Measurements from ENCODE around the gene HNRNPK. TPM values are rescaled to one million over a fixed set of nuclear protein-coding genes. Genes with fewer than 3 reads are reported as not detected.
A peak's percentile ranks its signal among the peaks of the same experiment; 100 is the strongest.

Gene HNRNPK
- total RNA-seq = 289 TPM
- long read RNA-seq, partial matches to known transcripts = 26 of 200 reads
- long read RNA-seq, other reads (novel, unspliced or antisense) = 174 of 200 reads

- intact Hi-C loops (cut with micrococcal nuclease) = no loop called here
- peak; percentile 93 for ATAC-seq
- DNase-seq = peak; percentile 100
Measured at GRCh38 chr9:83979812-83980394, at the start of gene HNRNPK. Gene HNRNPK (minus strand): TSS chr9:83980215. CDS start chr9:83978252, 1,963 bp downstream.

- DNase-seq (no peak), ATAC-seq (no peak)
- intact Hi-C loops (cut with micrococcal nuclease) = no loop called here
Measured at GRCh38 chr9:84027201-84027600, 47.2 kb upstream of the HNRNPK start.

GRCh38 chr9:84024041-84024575 lies 44.1 kb upstream of the HNRNPK start:
- intact Hi-C loops (cut with micrococcal nuclease) = no loop called here

GRCh38 chr9:84007662-84008061 lies 27.6 kb upstream of the HNRNPK start:
- DNase-seq (no peak), ATAC-seq (no peak)
- intact Hi-C loops (cut with micrococcal nuclease) = no loop called here

More at GRCh38 chr9:84024041-84024575, 44.1 kb upstream of the HNRNPK start:
- ATAC-seq (no peak), DNase-seq (no peak)

GRCh38 chr9:84003246-84003645 lies 23.2 kb upstream of the HNRNPK start:
- intact Hi-C loops (cut with micrococcal nuclease) = no loop called here
- DNase-seq = no peak
- ATAC-seq = no peak

GRCh38 chr9:84002344-84002743 lies 22.3 kb upstream of the HNRNPK start:
- intact Hi-C loops (cut with micrococcal nuclease) = no loop called here
- ATAC-seq (no peak), DNase-seq (no peak)

- no peak for DNase-seq
- ATAC-seq = no peak
- intact Hi-C loops (cut with micrococcal nuclease) = no loop called here
Measured at GRCh38 chr9:84001621-84002020, 21.6 kb upstream of the HNRNPK start.

GRCh38 chr9:84000186-84000585 lies 20.2 kb upstream of the HNRNPK start:
- no peak for DNase-seq
- intact Hi-C loops (cut with micrococcal nuclease) = no loop called here
- no peak for ATAC-seq

- intact Hi-C loops (cut with micrococcal nuclease) = loop anchor here (10.0 kb wide), 1 partner anchor 145 kb away; no protein-coding TSS in a partner anchor
- DNase-seq (no peak), ATAC-seq (no peak)
Measured at GRCh38 chr9:83999141-83999918, 19.3 kb upstream of the HNRNPK start.

- ATAC-seq (no peak), DNase-seq (no peak)
- intact Hi-C loops (cut with micrococcal nuclease) = loop anchor here (10.0 kb wide), 1 partner anchor 149 kb away; no protein-coding TSS in a partner anchor
Measured at GRCh38 chr9:83996126-83996525, 16.1 kb upstream of the HNRNPK start.

GRCh38 chr9:83992901-83993300 lies 12.9 kb upstream of the HNRNPK start:
- intact Hi-C loops (cut with micrococcal nuclease) = loop anchor here (10.0 kb wide), 1 partner anchor 152 kb away; no protein-coding TSS in a partner anchor
- DNase-seq (no peak), ATAC-seq (no peak)

GRCh38 chr9:83992407-83992806 lies 12.4 kb upstream of the HNRNPK start:
- intact Hi-C loops (cut with micrococcal nuclease) = loop anchor here (10.0 kb wide), 1 partner anchor 152 kb away; no protein-coding TSS in a partner anchor
- no peak for ATAC-seq
- DNase-seq = no peak

- ATAC-seq = no peak
- intact Hi-C loops (cut with micrococcal nuclease) = loop anchor here (10.0 kb wide), 1 partner anchor 153 kb away; no protein-coding TSS in a partner anchor
Measured at GRCh38 chr9:83991355-83991754, 11.3 kb upstream of the HNRNPK start.

GRCh38 chr9:83988411-83988810 lies 8.4 kb upstream of the HNRNPK start:
- DNase-seq = no peak
- no peak for ATAC-seq
- intact Hi-C loops (cut with micrococcal nuclease) = no loop called here

More at GRCh38 chr9:83991355-83991754, 11.3 kb upstream of the HNRNPK start:
- DNase-seq = no peak

GRCh38 chr9:83987402-83987791 lies 7.4 kb upstream of the HNRNPK start:
- no peak for ATAC-seq
- intact Hi-C loops (cut with micrococcal nuclease) = no loop called here

GRCh38 chr9:83986765-83987401 lies 6.9 kb upstream of the HNRNPK start:
- DNase-seq = no peak
- ATAC-seq = peak; percentile 59
- intact Hi-C loops (cut with micrococcal nuclease) = no loop called here

More at GRCh38 chr9:83987402-83987791, 7.4 kb upstream of the HNRNPK start:
- DNase-seq = no peak

- DNase-seq = no peak
- no peak for ATAC-seq
- intact Hi-C loops (cut with micrococcal nuclease) = no loop called here
Measured at GRCh38 chr9:83986195-83986594, 6.2 kb upstream of the HNRNPK start.

- peak; percentile 32 for ATAC-seq
- DNase-seq = peak; percentile 32
- intact Hi-C loops (cut with micrococcal nuclease) = no loop called here
Measured at GRCh38 chr9:83981126-83981871, 1.3 kb upstream of the HNRNPK start.

All from left ventricle myocardium superior (tissue), 1 donor.